PC-9 (cell line): ENCODE results near the gene COLQ. TPM values are rescaled to one million over a fixed set of nuclear protein-coding genes. Genes with fewer than 3 reads are reported as not detected.
A peak's percentile ranks its signal among the peaks of the same experiment; 100 is the strongest.

Experiments
- BruUV-seq: library from RNA; stranded (reverse); fragments of 400-500 nt; replicated peaks from 2 replicates; lab custom pipeline; 2021; lab: Mats Ljungman, UMichigan
- CTCF ChIA-PET: fragments of 300-600 bp; sonication (Branson Sonifier 250); formaldehyde crosslinking; loops from one replicate; lab custom pipeline; 2022; ENCODE audit warnings: antibody characterized with exemption; lab: Charles Lee
- POLR2A ChIA-PET: fragments of 300-600 bp; sonication (Branson Sonifier 250); formaldehyde crosslinking; loops from one replicate; lab custom pipeline; 2022; ENCODE audit warnings: antibody characterized with exemption; ENCODE audit not compliant: unreplicated experiment; lab: Charles Lee
- DNase-seq, 2 experiments: peaks; one replicate each; pipeline versions ENCODE4 v3.0.0 to v3.0.0-alpha.2; 2015 to 2022; ENCODE audit warnings: mixed read lengths in 1 of 2
- H2AFZ ChIP-seq: fragments of 200-600 bp; sonication (generic); 2 replicates; pipeline ENCODE4 v1.8.1; 2017; ENCODE audit warnings: antibody characterized with exemption
- H3F3A ChIP-seq: fragments of 200-600 bp; sonication (generic); 2 replicates; pipeline ENCODE4 v1.8.1; 2017; ENCODE audit warnings: antibody characterized with exemption, mild to moderate bottlenecking, low read depth; ENCODE audit not compliant: insufficient read depth
- H3K27ac ChIP-seq: fragments of 200-600 bp; sonication (generic); 2 replicates; pipeline ENCODE4 v1.6.1; 2016; ENCODE audit warnings: mixed run types
- H3K27me3 ChIP-seq: fragments of 200-600 bp; sonication (generic); 2 replicates; pipeline ENCODE4 v1.6.1; 2016; ENCODE audit warnings: low read depth, mixed run types; ENCODE audit not compliant: insufficient read depth
- H3K36me3 ChIP-seq: fragments of 200-600 bp; sonication (generic); 2 replicates; pipeline ENCODE4 v1.6.1; 2016; ENCODE audit warnings: low read depth, mixed run types
- H3K4me1 ChIP-seq: fragments of 200-600 bp; sonication (generic); replicated peaks from 2 replicates; pipeline ENCODE4 v1.6.1; 2016; ENCODE audit warnings: mixed run types; ENCODE audit not compliant: insufficient read depth
- H3K4me2 ChIP-seq: fragments of 200-600 bp; sonication (generic); 2 replicates; pipeline ENCODE4 v1.6.1; 2017; ENCODE audit warnings: mixed run types
- H3K4me3 ChIP-seq: fragments of 200-600 bp; sonication (generic); 2 replicates; pipeline ENCODE4 v1.6.1; 2016; ENCODE audit warnings: mixed run types
- H3K79me2 ChIP-seq: fragments of 200-600 bp; sonication (generic); 2 replicates; pipeline ENCODE4 v1.6.1; 2017; ENCODE audit warnings: low read depth, mixed run types
- H3K9me2 ChIP-seq: fragments of 200-600 bp; sonication (generic); 2 replicates; pipeline ENCODE4 v1.8.1; 2017; ENCODE audit warnings: mild to moderate bottlenecking; ENCODE audit not compliant: insufficient read depth
- H3K9me3 ChIP-seq: fragments of 200-600 bp; sonication (generic); 2 replicates; pipeline ENCODE4 v1.8.1; 2016; ENCODE audit warnings: low read depth; ENCODE audit not compliant: insufficient read depth
- H4K20me1 ChIP-seq: fragments of 200-600 bp; sonication (generic); 2 replicates; pipeline ENCODE4 v1.8.1; 2017; ENCODE audit not compliant: insufficient read depth
- EZH2 ChIP-seq: fragments of 200-600 bp; sonication (generic); IDR thresholded peaks from 2 replicates; pipeline ENCODE4 v1.8.0; 2017; ENCODE audit warnings: antibody characterized with exemption, low read depth
- intact Hi-C: fragments of 100-400 bp; cut with micrococcal nuclease; formaldehyde crosslinking; loops from one replicate; pipeline ENCODE4 v1.10.0; 2022; ENCODE audit not compliant: unreplicated experiment
- total RNA-seq: library from RNA; stranded (reverse); gene quantifications from 2 replicates; pipeline ENCODE4 v1.2.3, GENCODE V29; 2021
- TF ChIP-seq, protein P1 (sequence below): fragments of 200-600 bp; sonication (generic); conservative IDR thresholded peaks from 2 replicates; pipeline ENCODE4 v1.6.1; 2017; ENCODE audit warnings: mixed run types, antibody characterized with exemption, mild to moderate bottlenecking, moderate library complexity

COLQ gene
- total RNA-seq, 1 experiment from 2014 or later = 0.79 TPM

DNA sequence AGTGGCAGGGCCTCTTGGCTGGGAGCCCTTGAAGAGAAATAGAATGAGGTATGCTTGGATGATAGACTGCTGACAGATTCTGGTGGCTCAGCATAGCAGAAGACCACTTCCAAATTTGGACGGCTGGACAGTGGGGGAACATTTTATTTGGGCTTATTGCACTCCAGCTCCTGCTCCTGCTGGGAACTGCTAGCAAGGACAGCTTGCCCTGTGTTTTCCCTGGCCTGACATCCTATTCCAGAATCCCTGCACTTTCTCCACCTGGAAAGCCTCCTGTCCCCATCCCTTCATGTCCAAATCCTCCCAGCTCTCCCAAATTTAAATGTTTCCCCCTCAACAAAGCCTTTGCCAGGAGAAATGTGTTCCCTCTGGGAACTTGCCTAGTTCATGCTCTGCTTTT, 9.8 kb upstream of the COLQ start:
- ChIA-PET CTCF (no interaction called here), POLR2A (interaction anchor here (0.5 kb wide), 1 partner anchor 81 kb away, joined by 9 read pairs; no protein-coding TSS in a partner anchor)
- no peaks in the 10 kb centered on the region; the same call in 1 of the 2 replicates for H3F3A ChIP-seq
- no peak overlapping the region for H3K4me3 ChIP-seq
- H3K27me3 ChIP-seq = no peaks in the 10 kb centered on the region
- no peak overlapping the region for H3K4me2 ChIP-seq
- intact Hi-C loops = no loop called here
- no peak for DNase-seq
- H3K9me2 ChIP-seq = no peaks in the 10 kb centered on the region
- no TSS peak for BruUV-seq
- no peaks in the 10 kb centered on the region for H3K9me3 ChIP-seq
- H3K4me1 ChIP-seq = peaks cover 13% of the 10 kb centered on the region
- no peak overlapping the region for H2AFZ ChIP-seq
- TF ChIP-seq, protein P1, sequence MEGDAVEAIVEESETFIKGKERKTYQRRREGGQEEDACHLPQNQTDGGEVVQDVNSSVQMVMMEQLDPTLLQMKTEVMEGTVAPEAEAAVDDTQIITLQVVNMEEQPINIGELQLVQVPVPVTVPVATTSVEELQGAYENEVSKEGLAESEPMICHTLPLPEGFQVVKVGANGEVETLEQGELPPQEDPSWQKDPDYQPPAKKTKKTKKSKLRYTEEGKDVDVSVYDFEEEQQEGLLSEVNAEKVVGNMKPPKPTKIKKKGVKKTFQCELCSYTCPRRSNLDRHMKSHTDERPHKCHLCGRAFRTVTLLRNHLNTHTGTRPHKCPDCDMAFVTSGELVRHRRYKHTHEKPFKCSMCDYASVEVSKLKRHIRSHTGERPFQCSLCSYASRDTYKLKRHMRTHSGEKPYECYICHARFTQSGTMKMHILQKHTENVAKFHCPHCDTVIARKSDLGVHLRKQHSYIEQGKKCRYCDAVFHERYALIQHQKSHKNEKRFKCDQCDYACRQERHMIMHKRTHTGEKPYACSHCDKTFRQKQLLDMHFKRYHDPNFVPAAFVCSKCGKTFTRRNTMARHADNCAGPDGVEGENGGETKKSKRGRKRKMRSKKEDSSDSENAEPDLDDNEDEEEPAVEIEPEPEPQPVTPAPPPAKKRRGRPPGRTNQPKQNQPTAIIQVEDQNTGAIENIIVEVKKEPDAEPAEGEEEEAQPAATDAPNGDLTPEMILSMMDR = no peak
- no peak for TF ChIP-seq EZH2
- no peaks in the 10 kb centered on the region for H3K36me3 ChIP-seq
- no peaks in the 10 kb centered on the region for H4K20me1 ChIP-seq
- H3K79me2 ChIP-seq = no peaks in the 10 kb centered on the region
- H3K27ac ChIP-seq = no peak overlapping the region

DNA sequence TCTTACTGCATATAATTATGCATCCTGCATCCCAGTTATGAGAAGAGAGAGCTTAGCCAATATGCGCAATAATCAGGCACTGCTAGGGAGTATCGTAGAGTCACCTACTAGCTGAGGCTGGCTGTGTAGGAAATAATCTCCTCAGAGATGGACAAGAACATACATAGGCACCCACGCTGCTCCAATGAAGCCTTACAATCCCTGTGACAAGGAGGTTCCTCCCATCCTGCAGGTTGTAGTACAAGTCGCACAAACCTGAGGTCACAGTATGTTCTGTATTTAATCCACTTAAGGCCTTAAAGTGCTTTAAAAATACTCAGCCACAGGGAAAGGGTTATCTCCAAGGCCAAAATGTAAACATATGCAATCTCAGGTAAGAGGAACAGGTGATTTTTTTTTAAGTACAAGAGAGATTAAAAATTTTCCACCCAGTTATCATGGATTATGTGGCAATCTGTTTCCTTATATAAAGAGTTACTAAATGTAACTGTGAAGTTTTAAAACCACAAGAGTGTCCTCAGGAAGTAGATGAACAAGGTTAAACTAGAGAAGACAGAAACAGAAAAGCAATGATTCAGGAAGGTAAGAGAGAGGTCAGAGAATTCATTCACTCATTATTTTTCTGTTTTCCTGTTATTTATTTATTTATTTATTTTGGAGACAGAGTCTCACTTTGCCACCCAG, 7.5 kb upstream of the COLQ start:
- ChIA-PET POLR2A (no interaction called here), CTCF (no interaction called here)
- Histone ChIP-seq H3F3A (no peaks in the 10 kb centered on the region; the same call in 1 of the 2 replicates), H3K9me2 (no peaks in the 10 kb centered on the region), H3K4me2 (no peak overlapping the region), H4K20me1 (no peaks in the 10 kb centered on the region), H3K9me3 (no peaks in the 10 kb centered on the region), H3K36me3 (no peaks in the 10 kb centered on the region), H3K4me3 (no peak overlapping the region), H3K79me2 (no peaks in the 10 kb centered on the region), H3K27me3 (no peaks in the 10 kb centered on the region), H2AFZ (no peak overlapping the region), H3K27ac (peak overlapping the region; percentile 20), H3K4me1 (peaks cover 13% of the 10 kb centered on the region)
- TF ChIP-seq, protein P1 = no peak
- no peak for TF ChIP-seq EZH2
- BruUV-seq = no TSS peak
- intact Hi-C loops = no loop called here
- DNase-seq = peak in 1 of 2 experiments; percentile 68

DNA sequence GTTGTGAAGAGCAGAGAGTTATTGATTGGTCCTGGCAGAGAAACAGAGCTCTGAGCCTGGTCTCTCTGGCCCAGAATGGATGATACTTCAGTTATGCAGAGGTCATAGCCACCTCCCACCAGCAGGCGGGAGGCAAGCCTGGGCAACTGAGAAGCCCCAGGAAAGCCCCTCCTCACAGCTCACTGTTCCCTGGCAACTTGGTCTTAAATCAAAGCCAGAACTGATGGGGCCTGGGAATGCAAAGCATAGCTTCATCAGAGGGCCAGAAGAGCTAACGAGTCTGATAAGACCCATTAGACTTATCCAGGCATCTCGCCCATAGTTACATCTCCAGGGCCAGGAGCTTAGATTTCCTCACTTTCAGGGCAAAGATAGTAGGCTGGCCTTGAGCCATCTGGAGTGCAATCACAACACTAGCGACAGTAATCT, 5.5 kb upstream of the COLQ start:
- DNase-seq = no peak
- intact Hi-C loops = no loop called here
- POLR2A ChIA-PET = no interaction called here
- Histone ChIP-seq H3K27ac (no peak overlapping the region), H3K9me3 (no peaks in the 10 kb centered on the region), H3K4me2 (no peak overlapping the region), H3K79me2 (no peaks in the 10 kb centered on the region), H3F3A (no peaks in the 10 kb centered on the region; the same call in 1 of the 2 replicates), H3K36me3 (no peaks in the 10 kb centered on the region), H3K27me3 (no peaks in the 10 kb centered on the region), H2AFZ (no peak overlapping the region), H3K9me2 (no peaks in the 10 kb centered on the region), H3K4me1 (peaks cover 13% of the 10 kb centered on the region), H3K4me3 (no peak overlapping the region), H4K20me1 (no peaks in the 10 kb centered on the region)
- no TSS peak for BruUV-seq
- TF ChIP-seq, protein P1 = no peak
- TF ChIP-seq EZH2 = no peak
- CTCF ChIA-PET = no interaction called here
